ENCODE data around the gene EEF1E1. TPM values are rescaled to one million over a fixed set of nuclear protein-coding genes. Genes with fewer than 3 reads are reported as not detected.

Gene EEF1E1
- total and polyA plus RNA-seq, 2 donors from 2014 or later, result 35.4 to 59.3 TPM

DNA sequence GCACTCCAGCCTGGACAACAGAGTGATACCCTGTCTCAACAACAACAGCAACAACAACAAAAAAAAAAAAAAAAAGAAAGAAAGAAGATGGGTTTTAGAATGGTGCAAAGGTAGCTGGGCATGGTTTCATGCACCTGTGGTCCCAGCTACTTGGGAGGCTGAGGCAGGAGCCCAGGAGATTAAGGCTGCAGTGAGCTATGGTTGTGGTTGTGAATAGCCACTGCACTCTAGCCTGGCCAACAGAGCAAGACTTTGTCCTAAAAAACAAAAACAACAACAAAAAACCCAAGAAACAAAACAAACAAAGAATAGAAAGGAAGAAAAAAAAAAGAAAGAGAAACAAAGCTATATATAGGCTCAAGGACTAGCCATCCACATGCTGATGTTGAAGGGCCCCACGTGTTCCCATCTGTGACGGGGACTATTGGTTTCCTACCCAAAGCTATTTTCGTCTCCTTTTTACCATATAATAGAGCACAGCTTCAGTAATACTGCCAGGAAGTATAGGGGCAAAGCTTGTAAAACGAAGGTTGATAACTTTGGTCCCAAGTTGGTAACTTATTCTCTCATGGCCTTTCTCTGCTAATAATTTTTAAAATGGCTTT lies 7.9 kb upstream of the EEF1E1 start:
- TF ChIP-seq, protein P1, sequence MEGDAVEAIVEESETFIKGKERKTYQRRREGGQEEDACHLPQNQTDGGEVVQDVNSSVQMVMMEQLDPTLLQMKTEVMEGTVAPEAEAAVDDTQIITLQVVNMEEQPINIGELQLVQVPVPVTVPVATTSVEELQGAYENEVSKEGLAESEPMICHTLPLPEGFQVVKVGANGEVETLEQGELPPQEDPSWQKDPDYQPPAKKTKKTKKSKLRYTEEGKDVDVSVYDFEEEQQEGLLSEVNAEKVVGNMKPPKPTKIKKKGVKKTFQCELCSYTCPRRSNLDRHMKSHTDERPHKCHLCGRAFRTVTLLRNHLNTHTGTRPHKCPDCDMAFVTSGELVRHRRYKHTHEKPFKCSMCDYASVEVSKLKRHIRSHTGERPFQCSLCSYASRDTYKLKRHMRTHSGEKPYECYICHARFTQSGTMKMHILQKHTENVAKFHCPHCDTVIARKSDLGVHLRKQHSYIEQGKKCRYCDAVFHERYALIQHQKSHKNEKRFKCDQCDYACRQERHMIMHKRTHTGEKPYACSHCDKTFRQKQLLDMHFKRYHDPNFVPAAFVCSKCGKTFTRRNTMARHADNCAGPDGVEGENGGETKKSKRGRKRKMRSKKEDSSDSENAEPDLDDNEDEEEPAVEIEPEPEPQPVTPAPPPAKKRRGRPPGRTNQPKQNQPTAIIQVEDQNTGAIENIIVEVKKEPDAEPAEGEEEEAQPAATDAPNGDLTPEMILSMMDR (IDR thresholded peaks at IDR 0.05; ENCODE audit: borderline replicate concordance, extremely low read depth, insufficient read depth), result no peak
- no peak for DNase-seq
- H3K27ac ChIP-seq (ENCODE audit: low read depth in 2 of 2, low read length in 2 of 2), result no peak overlapping the region
- no peak overlapping the region for H3K9ac ChIP-seq (ENCODE audit: low read length in 3 of 3)
- intact Hi-C loops (cut with DNase I), result no loop called here
- H3K4me1 ChIP-seq (ENCODE audit: control insufficient read depth in 2 of 3, insufficient read depth in 2 of 3, low read depth in 1 of 3, low read length in 3 of 3), result no peaks in the 10 kb centered on the region
- no peaks in the 10 kb centered on the region for H3K36me3 ChIP-seq (ENCODE audit: control insufficient read depth in 2 of 3, insufficient read depth in 3 of 3, low read length in 3 of 3)
- no peaks in the 10 kb centered on the region for H3K27me3 ChIP-seq (ENCODE audit: control insufficient read depth, insufficient read depth, low read length)
- FAIRE-seq, result no peak
- no peak overlapping the region for H3K4me3 ChIP-seq (ENCODE audit: low read length in 3 of 3)
- H3K9me3 ChIP-seq (ENCODE audit: control insufficient read depth in 2 of 3, insufficient read depth in 1 of 3, low read length in 3 of 3), result no peaks in the 10 kb centered on the region

DNA sequence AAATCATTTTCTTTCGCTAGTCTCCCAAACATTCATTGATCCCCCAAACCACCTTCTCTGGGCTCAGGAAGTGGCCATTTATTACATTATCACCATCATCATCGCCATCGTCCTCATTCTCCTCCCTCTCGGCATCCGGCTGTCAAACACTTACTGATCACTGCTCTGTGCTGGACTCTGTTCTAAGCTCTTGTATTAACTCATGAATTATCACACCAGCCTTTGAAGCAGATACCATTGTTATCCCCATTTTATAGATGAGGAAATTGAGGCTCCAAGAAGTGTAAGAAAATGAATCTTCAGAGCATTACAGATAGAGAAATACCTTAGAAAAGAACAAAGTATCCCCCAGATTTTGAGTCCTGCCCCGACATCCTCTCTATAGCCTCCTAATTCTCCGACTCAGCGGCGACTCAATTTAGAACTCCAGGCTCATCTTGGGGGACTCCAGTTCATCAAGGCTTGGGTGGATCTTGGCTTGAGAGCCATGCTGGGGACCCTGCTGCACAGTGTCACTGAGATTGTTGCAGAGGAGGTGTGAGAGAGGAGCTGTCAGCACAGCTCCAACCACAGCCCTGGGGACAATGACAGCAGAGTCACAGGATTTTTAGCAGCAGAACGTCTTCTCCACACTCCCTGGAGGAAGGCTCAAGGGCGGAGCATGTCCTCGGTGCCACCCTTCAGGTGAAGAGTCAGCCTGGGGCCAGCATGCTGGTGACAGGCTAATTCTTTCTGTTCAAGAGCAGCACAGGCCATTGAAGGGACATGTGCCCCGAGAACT lies 6.6 kb upstream of the EEF1E1 start:
- H3K36me3 ChIP-seq (ENCODE audit: control insufficient read depth in 2 of 3, insufficient read depth in 3 of 3, low read length in 3 of 3), result no peaks in the 10 kb centered on the region
- no peaks in the 10 kb centered on the region for H3K9me3 ChIP-seq (ENCODE audit: control insufficient read depth in 2 of 3, insufficient read depth in 1 of 3, low read length in 3 of 3)
- intact Hi-C loops (cut with DNase I), result no loop called here
- DNase-seq (no peak), FAIRE-seq (no peak)
- no peak overlapping the region for H3K9ac ChIP-seq (ENCODE audit: low read length in 3 of 3)
- TF ChIP-seq, protein P1 (IDR thresholded peaks at IDR 0.05; ENCODE audit: borderline replicate concordance, extremely low read depth, insufficient read depth), result no peak
- H3K27ac ChIP-seq (ENCODE audit: low read depth in 2 of 2, low read length in 2 of 2), result no peak overlapping the region
- no peaks in the 10 kb centered on the region for H3K4me1 ChIP-seq (ENCODE audit: control insufficient read depth in 2 of 3, insufficient read depth in 2 of 3, low read depth in 1 of 3, low read length in 3 of 3)
- H3K27me3 ChIP-seq (ENCODE audit: control insufficient read depth, insufficient read depth, low read length), result no peaks in the 10 kb centered on the region
- no peak overlapping the region for H3K4me3 ChIP-seq (ENCODE audit: low read length in 3 of 3)

DNA sequence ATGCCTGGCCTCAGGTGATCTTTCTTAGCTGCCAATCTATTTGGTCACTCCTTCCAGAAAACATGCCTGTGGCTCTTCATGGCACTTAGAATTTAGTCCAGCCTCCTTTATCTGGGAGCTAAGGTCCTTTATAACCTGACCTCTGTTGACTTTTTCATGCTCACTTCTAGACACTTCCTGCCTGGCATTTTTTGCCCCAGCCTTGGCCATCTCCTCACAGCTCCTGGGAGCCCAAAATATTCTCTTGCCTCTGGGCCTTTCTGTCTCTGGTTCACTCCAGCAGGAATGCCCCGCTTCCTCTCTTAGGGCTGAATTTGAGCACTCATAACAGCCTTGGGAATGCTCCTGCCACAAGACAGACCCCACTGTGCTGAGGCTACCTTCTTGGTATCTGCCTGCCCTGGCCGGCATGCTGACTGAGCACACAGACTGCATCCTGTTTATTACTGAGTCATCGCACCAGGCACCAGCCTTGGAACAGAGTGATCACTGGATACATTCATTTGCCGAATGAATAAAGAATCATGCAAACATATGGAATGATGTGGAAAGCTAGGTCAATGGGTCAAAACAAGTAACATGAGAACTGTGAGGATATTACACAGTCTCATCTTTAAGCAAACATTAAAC lies 5.8 kb upstream of the EEF1E1 start:
- no peak overlapping the region for H3K9ac ChIP-seq (ENCODE audit: low read length in 3 of 3)
- DNase-seq, result no peak
- no peak for FAIRE-seq
- TF ChIP-seq, protein P1 (IDR thresholded peaks at IDR 0.05; ENCODE audit: borderline replicate concordance, extremely low read depth, insufficient read depth), result no peak
- no peaks in the 10 kb centered on the region for H3K9me3 ChIP-seq (ENCODE audit: control insufficient read depth in 2 of 3, insufficient read depth in 1 of 3, low read length in 3 of 3)
- H3K4me3 ChIP-seq (ENCODE audit: low read length in 3 of 3), result no peak overlapping the region
- no peaks in the 10 kb centered on the region for H3K36me3 ChIP-seq (ENCODE audit: control insufficient read depth in 2 of 3, insufficient read depth in 3 of 3, low read length in 3 of 3)
- no peak overlapping the region for H3K27ac ChIP-seq (ENCODE audit: low read depth in 2 of 2, low read length in 2 of 2)
- peaks cover 0 to 3% (median 0%) of the 10 kb centered on the region in 3 donors for H3K4me1 ChIP-seq (ENCODE audit: control insufficient read depth in 2 of 3, insufficient read depth in 2 of 3, low read depth in 1 of 3, low read length in 3 of 3)
- no peaks in the 10 kb centered on the region for H3K27me3 ChIP-seq (ENCODE audit: control insufficient read depth, insufficient read depth, low read length)
- intact Hi-C loops (cut with DNase I), result no loop called here
